Suprapubic skin (tissue), 4 donors: ENCODE results near the gene WFDC9. TPM values are rescaled to one million over a fixed set of nuclear protein-coding genes. Genes with fewer than 3 reads are reported as not detected.
"Not testable (repeated sequence)": the region's sequence is repeated elsewhere in the genome, so short reads cannot be mapped to it uniquely, and the experiment has no call there.

Source experiments
- DNase-seq, 2 donors: peaks; one replicate each; pipeline ENCODE4 v3.0.0-alpha.2; 2019; ENCODE audit warnings: low spot score in 2 of 2
- H3K27ac ChIP-seq: fragments of 200-600 bp; sonication (generic); one replicate; pipeline ENCODE4 v1.5.1; 2019
- H3K27me3 ChIP-seq: fragments of 200-600 bp; sonication (generic); one replicate; pipeline ENCODE4 v1.5.1; 2019
- H3K36me3 ChIP-seq: fragments of 200-600 bp; sonication (generic); one replicate; pipeline ENCODE4 v1.5.1; 2019
- H3K4me1 ChIP-seq: fragments of 200-600 bp; sonication (generic); one replicate; pipeline ENCODE4 v1.5.1; 2019
- H3K4me3 ChIP-seq: fragments of 200-600 bp; sonication (generic); one replicate; pipeline ENCODE4 v1.5.1; 2019; ENCODE audit warnings: mild to moderate bottlenecking
- H3K9me3 ChIP-seq: fragments of 200-600 bp; sonication (generic); one replicate; pipeline ENCODE4 v1.5.1; 2019
- CTCF ChIP-seq, 2 donors: fragments of 200-600 bp in 1 of 2; fragments of 450-650 bp in 1 of 2; sonication (generic) in 1 of 2; IDR thresholded peaks; one replicate each; pipeline ENCODE4 v1.5.1; 2016 to 2019; ENCODE audit warnings: antibody characterized with exemption in 2 of 2, mild to moderate bottlenecking in 1 of 2, moderate library complexity in 1 of 2
- EP300 ChIP-seq: sonication (generic); formaldehyde crosslinking; IDR thresholded peaks from one replicate; pipeline ENCODE4 v1.6.1; 2017; ENCODE audit warnings: antibody characterized with exemption
- POLR2A ChIP-seq, 2 donors: fragments of 450-650 bp; IDR thresholded peaks; one replicate each; pipeline ENCODE4 v1.6.1; 2017; ENCODE audit warnings: antibody characterized with exemption in 2 of 2, mild to moderate bottlenecking in 2 of 2, moderate library complexity in 2 of 2
- POLR2AphosphoS5 ChIP-seq, 3 donors: sonication (generic); formaldehyde crosslinking; IDR thresholded peaks; one replicate each; pipeline ENCODE4 v1.6.1; 2017; ENCODE audit warnings: antibody characterized with exemption in 3 of 3
- WGBS: methylation state at CpG from one replicate; pipeline ENCODE4 v1.1.5; 2018; 5-methylcytosine and 5-hydroxymethylcytosine counted together
- total RNA-seq, 4 donors: library from RNA; depleted of rRNA; stranded (reverse); fragments of >200 nt; gene quantifications; one replicate each; pipeline ENCODE4 v1.1.0, GENCODE V29; 2016

WFDC9 gene
- total RNA-seq, 4 donors from 2014 or later = not detected

GRCh38 chr20:45592574-45593189, 38.4 kb downstream of the WFDC9 start:
- no peaks in the 10 kb centered on the region for H3K4me1 ChIP-seq
- H3K9me3 ChIP-seq = no peaks in the 10 kb centered on the region
- DNase-seq = no peak
- H3K27me3 ChIP-seq = peaks cover 9% of the 10 kb centered on the region
- no peak overlapping the region for H3K4me3 ChIP-seq
- no peaks in the 10 kb centered on the region for H3K36me3 ChIP-seq
- 62% methylated on average over 5 of the region's 5 CpGs for WGBS
- no peak overlapping the region for H3K27ac ChIP-seq
- TF ChIP-seq POLR2A (IDR thresholded peaks at IDR 0.05) = no peak
- TF ChIP-seq CTCF (IDR thresholded peaks at IDR 0.05) = peak in 1 of 2 donors; percentile 14
- no peak for TF ChIP-seq EP300
- no peak for TF ChIP-seq POLR2AphosphoS5 (IDR thresholded peaks at IDR 0.05)

GRCh38 chr20:45589725-45590124, 41.4 kb downstream of the WFDC9 start:
- no peak for DNase-seq
- no peaks in the 10 kb centered on the region for H3K4me1 ChIP-seq
- H3K36me3 ChIP-seq = no peaks in the 10 kb centered on the region
- peaks cover 3% of the 10 kb centered on the region for H3K27me3 ChIP-seq
- no peak for TF ChIP-seq CTCF (IDR thresholded peaks at IDR 0.05)
- TF ChIP-seq EP300 = no peak
- TF ChIP-seq POLR2A (IDR thresholded peaks at IDR 0.05) = no peak
- TF ChIP-seq POLR2AphosphoS5 (IDR thresholded peaks at IDR 0.05) = no peak
- WGBS = 39% methylated on average over 1 of the region's 1 CpG
- H3K9me3 ChIP-seq = no peaks in the 10 kb centered on the region
- no peak overlapping the region for H3K4me3 ChIP-seq
- H3K27ac ChIP-seq = no peak overlapping the region

GRCh38 chr20:45588800-45589199, 42.3 kb downstream of the WFDC9 start:
- WGBS = 62% methylated on average over 2 of the region's 2 CpGs
- H3K4me1 ChIP-seq = no peaks in the 10 kb centered on the region
- peaks cover 3% of the 10 kb centered on the region for H3K27me3 ChIP-seq
- H3K9me3 ChIP-seq = no peaks in the 10 kb centered on the region
- DNase-seq = no peak
- H3K36me3 ChIP-seq = no peaks in the 10 kb centered on the region
- no peak overlapping the region for H3K27ac ChIP-seq
- no peak for TF ChIP-seq POLR2A (IDR thresholded peaks at IDR 0.05)
- TF ChIP-seq CTCF (IDR thresholded peaks at IDR 0.05) = no peak
- TF ChIP-seq POLR2AphosphoS5 (IDR thresholded peaks at IDR 0.05) = no peak
- no peak for TF ChIP-seq EP300
- no peak overlapping the region for H3K4me3 ChIP-seq

- not testable (repeated sequence) for H3K27me3 ChIP-seq, H3K36me3 ChIP-seq, H3K4me1 ChIP-seq, DNase-seq, H3K9me3 ChIP-seq, H3K27ac ChIP-seq, H3K4me3 ChIP-seq
- 74% methylated on average over 5 of the region's 5 CpGs for WGBS
Observed at GRCh38 chr20:45585986-45586385, 45.1 kb downstream of the WFDC9 start.

- WGBS = 90% methylated on average over 5 of the region's 5 CpGs
- DNase-seq, H3K4me3 ChIP-seq, H3K4me1 ChIP-seq, H3K9me3 ChIP-seq, H3K27ac ChIP-seq, H3K36me3 ChIP-seq: not testable (repeated sequence)
- H3K27me3 ChIP-seq = peaks cover 12% of the 10 kb centered on the region
Observed at GRCh38 chr20:45584294-45584693, 46.8 kb downstream of the WFDC9 start.

- 84% methylated on average over 3 of the region's 3 CpGs for WGBS
- Histone ChIP-seq H3K27ac (no peak overlapping the region), H3K4me1 (no peaks in the 10 kb centered on the region), H3K36me3 (no peaks in the 10 kb centered on the region), H3K27me3 (peaks cover 17% of the 10 kb centered on the region), H3K4me3 (no peak overlapping the region), H3K9me3 (no peaks in the 10 kb centered on the region)
- DNase-seq = no peak
- TF ChIP-seq POLR2AphosphoS5 (IDR thresholded peaks at IDR 0.05) = no peak
- TF ChIP-seq CTCF (IDR thresholded peaks at IDR 0.05) = no peak
- no peak for TF ChIP-seq POLR2A (IDR thresholded peaks at IDR 0.05)
- TF ChIP-seq EP300 = no peak
Observed at GRCh38 chr20:45583502-45583901, 47.6 kb downstream of the WFDC9 start.
